HCT116 (cell line): ENCODE measurements around the gene RGPD3.
"Not testable (repeated sequence)": the region's sequence is repeated elsewhere in the genome, so short reads cannot be mapped to it uniquely, and the experiment has no call there.

Experiments
- POLR2A ChIP-seq: IDR thresholded peaks from 2 replicates; pipeline ENCODE4 v1.7.0; 2011; ENCODE audit warnings: borderline replicate concordance; ENCODE audit not compliant: insufficient read depth, insufficient read length; ENCODE audit errors: extremely low read depth
- TF ChIP-seq, protein P1 (sequence below): IDR thresholded peaks from 2 replicates; pipeline ENCODE4 v1.6.1; 2012
- TF ChIP-seq, protein P2 (sequence below), 3 experiments: fragments of 200-600 bp in 1 of 3; sonication (generic) in 1 of 3; IDR thresholded peaks in 2 of 3; conservative IDR thresholded peaks in 1 of 3; 2 replicates each; pipeline ENCODE4 v1.5.1; 2012 to 2017; ENCODE audit warnings: low read depth in 2 of 3, low read length in 2 of 3, antibody characterized with exemption in 1 of 3, borderline replicate concordance in 1 of 3, control low read depth in 1 of 3, mild to moderate bottlenecking in 1 of 3, mixed read lengths in 1 of 3, mixed run types in 1 of 3, moderate library complexity in 1 of 3; ENCODE audit not compliant: insufficient read depth in 1 of 3

GRCh38 chr2:106502351-106502750 lies 34.1 kb upstream of the RGPD3 start:
- TF ChIP-seq, protein P1, sequence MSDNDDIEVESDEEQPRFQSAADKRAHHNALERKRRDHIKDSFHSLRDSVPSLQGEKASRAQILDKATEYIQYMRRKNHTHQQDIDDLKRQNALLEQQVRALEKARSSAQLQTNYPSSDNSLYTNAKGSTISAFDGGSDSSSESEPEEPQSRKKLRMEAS: not testable (repeated sequence)
- TF ChIP-seq, protein P2, sequence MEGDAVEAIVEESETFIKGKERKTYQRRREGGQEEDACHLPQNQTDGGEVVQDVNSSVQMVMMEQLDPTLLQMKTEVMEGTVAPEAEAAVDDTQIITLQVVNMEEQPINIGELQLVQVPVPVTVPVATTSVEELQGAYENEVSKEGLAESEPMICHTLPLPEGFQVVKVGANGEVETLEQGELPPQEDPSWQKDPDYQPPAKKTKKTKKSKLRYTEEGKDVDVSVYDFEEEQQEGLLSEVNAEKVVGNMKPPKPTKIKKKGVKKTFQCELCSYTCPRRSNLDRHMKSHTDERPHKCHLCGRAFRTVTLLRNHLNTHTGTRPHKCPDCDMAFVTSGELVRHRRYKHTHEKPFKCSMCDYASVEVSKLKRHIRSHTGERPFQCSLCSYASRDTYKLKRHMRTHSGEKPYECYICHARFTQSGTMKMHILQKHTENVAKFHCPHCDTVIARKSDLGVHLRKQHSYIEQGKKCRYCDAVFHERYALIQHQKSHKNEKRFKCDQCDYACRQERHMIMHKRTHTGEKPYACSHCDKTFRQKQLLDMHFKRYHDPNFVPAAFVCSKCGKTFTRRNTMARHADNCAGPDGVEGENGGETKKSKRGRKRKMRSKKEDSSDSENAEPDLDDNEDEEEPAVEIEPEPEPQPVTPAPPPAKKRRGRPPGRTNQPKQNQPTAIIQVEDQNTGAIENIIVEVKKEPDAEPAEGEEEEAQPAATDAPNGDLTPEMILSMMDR (IDR thresholded peaks at IDR 0.05 in 2 of 3, conservative IDR thresholded peaks at IDR 0.05 in 1 of 3; ENCODE audit: borderline replicate concordance in 1 of 3, insufficient read depth in 1 of 3, low read depth in 2 of 3, low read length in 2 of 3): not testable (repeated sequence)
- not testable (repeated sequence) for TF ChIP-seq POLR2A
